SK-N-SH (cell line): ENCODE results near the gene CPEB3. TPM values are rescaled to one million over a fixed set of nuclear protein-coding genes. Genes with fewer than 3 reads are reported as not detected.

Source experiments
- CTCF ChIA-PET: fragments of 300-600, 350-600 bp; formaldehyde crosslinking; extraction: SDS; loops from one replicate; lab custom pipeline; 2021; lab: Yijun Ruan, JAX
- POLR2A ChIA-PET: fragments of 350-600 bp; sonication (Branson Sonifier 250); formaldehyde crosslinking; extraction: SDS; loops from one replicate; lab custom pipeline; 2020; ENCODE audit warnings: antibody characterized with exemption, inconsistent platforms; lab: Yijun Ruan, JAX
- DNase-seq: peaks from one replicate; pipeline ENCODE4 v3.0.0; 2012
- H2AFZ ChIP-seq: fragments of 200-600 bp; sonication (generic); 2 replicates; pipeline ENCODE4 v1.8.1; 2016; ENCODE audit warnings: antibody characterized with exemption, mild to moderate bottlenecking, low read depth
- H3F3A ChIP-seq: fragments of 200-600 bp; sonication (generic); replicated peaks from 2 replicates; pipeline ENCODE3; 2016; ENCODE audit warnings: antibody characterized with exemption, mild to moderate bottlenecking; ENCODE audit not compliant: insufficient read depth
- H3K27ac ChIP-seq, 2 experiments: fragments of 200-500 bp in 1 of 2; fragments of 200-600 bp in 1 of 2; sonication (Bioruptor generic) in 1 of 2; sonication (generic), shearing (Covaris generic) in 1 of 2; 2 replicates each; pipeline versions ENCODE4 v1.5.1 to v1.6.1; 2014 to 2016; ENCODE audit warnings: low read depth in 2 of 2, inconsistent platforms in 1 of 2, low read length in 1 of 2, mild to moderate bottlenecking in 1 of 2, mixed read lengths in 1 of 2
- H3K27me3 ChIP-seq: fragments of 200-600 bp; sonication (generic), shearing (Covaris generic); 2 replicates; pipeline ENCODE4 v1.6.1; 2016; ENCODE audit warnings: mixed run types; ENCODE audit not compliant: insufficient read depth
- H3K36me3 ChIP-seq, 2 experiments: fragments of 200-500 bp in 1 of 2; fragments of 200-600 bp in 1 of 2; sonication (Bioruptor generic) in 1 of 2; sonication (generic) in 1 of 2; replicated peaks in 1 of 2; 2 replicates each; pipeline versions ENCODE3 to v1.5.1; 2014 to 2016; ENCODE audit warnings: low read length in 1 of 2, mild to moderate bottlenecking in 1 of 2; ENCODE audit not compliant: insufficient read depth in 2 of 2, control insufficient read depth in 1 of 2
- H3K4me1 ChIP-seq, 2 experiments: fragments of 200-500 bp in 1 of 2; fragments of 200-600 bp in 1 of 2; sonication (Bioruptor generic) in 1 of 2; sonication (generic), shearing (Covaris generic) in 1 of 2; 2 replicates each; pipeline versions ENCODE4 v1.5.1 to v1.6.1; 2014 to 2016; ENCODE audit warnings: low read depth in 1 of 2, low read length in 1 of 2, mixed run types in 1 of 2; ENCODE audit not compliant: insufficient read depth in 2 of 2, control insufficient read depth in 1 of 2
- H3K4me2 ChIP-seq: fragments of 200-600 bp; sonication (generic), shearing (Covaris generic); 2 replicates; pipeline ENCODE4 v1.6.1; 2017; ENCODE audit warnings: mixed run types
- H3K4me3 ChIP-seq, 2 experiments: fragments of 200-500 bp in 1 of 2; fragments of 200-600 bp in 1 of 2; sonication (Bioruptor generic) in 1 of 2; sonication (generic), shearing (Covaris generic) in 1 of 2; 2 replicates each; pipeline versions ENCODE4 v1.5.1 to v1.8.1; 2014 to 2016; ENCODE audit warnings: low read depth in 2 of 2, inconsistent platforms in 1 of 2, low read length in 1 of 2, mild to moderate bottlenecking in 1 of 2, mixed read lengths in 1 of 2, moderate library complexity in 1 of 2
- H3K79me2 ChIP-seq: fragments of 200-600 bp; sonication (generic); 2 replicates; pipeline ENCODE4 v1.8.1; 2017; ENCODE audit warnings: mild to moderate bottlenecking; ENCODE audit not compliant: insufficient read depth
- H3K9ac ChIP-seq: fragments of 200-600 bp; sonication (generic); 2 replicates; pipeline ENCODE4 v1.6.1; 2017; ENCODE audit warnings: mixed run types
- H3K9me2 ChIP-seq: fragments of 200-600 bp; sonication (generic); 2 replicates; pipeline ENCODE4 v1.6.1; 2017; ENCODE audit warnings: mixed run types
- H3K9me3 ChIP-seq: fragments of 200-600 bp; sonication (generic); 2 replicates; pipeline ENCODE4 v1.6.1; 2017; ENCODE audit warnings: mixed run types, mild to moderate bottlenecking, moderate library complexity
- H4K20me1 ChIP-seq: fragments of 200-600 bp; sonication (generic); 2 replicates; pipeline ENCODE4 v1.6.1; 2017; ENCODE audit warnings: mild to moderate bottlenecking, mixed run types; ENCODE audit not compliant: insufficient read depth
- CHD2 ChIP-seq: fragments of 150-350 bp; IDR thresholded peaks from 2 replicates; pipeline ENCODE4 v1.6.1; 2018; ENCODE audit warnings: low read length; ENCODE audit not compliant: partially characterized antibody
- ELF1 ChIP-seq: IDR thresholded peaks from 2 replicates; pipeline ENCODE4 v1.4.0; 2012
- EP300 ChIP-seq, 2 experiments: IDR thresholded peaks; 2 replicates each; pipeline versions ENCODE4 v1.4.0 to v1.6.1; 2012; ENCODE audit warnings: borderline replicate concordance in 1 of 2, low read depth in 1 of 2, low read length in 1 of 2
- EZH2phosphoT487 ChIP-seq: fragments of 200-600 bp; sonication (generic); IDR thresholded peaks from 2 replicates; pipeline ENCODE4 v1.6.1; 2017; ENCODE audit warnings: low read depth, mixed run types, mild to moderate bottlenecking, antibody characterized with exemption, moderate library complexity, borderline replicate concordance
- FOSL2 ChIP-seq: IDR thresholded peaks from 2 replicates; pipeline ENCODE4 v1.4.0; 2012; ENCODE audit warnings: low read depth, mild to moderate bottlenecking, moderate library complexity, borderline replicate concordance
- GABPA ChIP-seq: IDR thresholded peaks from 2 replicates; pipeline ENCODE4 v1.4.0; 2012; ENCODE audit warnings: low read depth, mild to moderate bottlenecking
- GATA2 ChIP-seq: sonication (generic); formaldehyde crosslinking; IDR thresholded peaks from 2 replicates; pipeline ENCODE4 v1.5.0; 2020; ENCODE audit warnings: mild to moderate bottlenecking, missing genetic modification reagents
- JUND ChIP-seq: IDR thresholded peaks from 2 replicates; pipeline ENCODE4 v1.4.0; 2012
- NRF1 ChIP-seq: IDR thresholded peaks from 2 replicates; pipeline ENCODE4 v1.6.1; 2012; ENCODE audit warnings: low read depth, mild to moderate bottlenecking, low read length
- RCOR1 ChIP-seq: fragments of 150-350 bp; IDR thresholded peaks from 2 replicates; pipeline ENCODE4 v1.6.1; 2017; ENCODE audit warnings: antibody characterized with exemption, low read length
- RXRA ChIP-seq: IDR thresholded peaks from 2 replicates; pipeline ENCODE4 v1.4.0; 2012; ENCODE audit warnings: low read depth, mild to moderate bottlenecking, borderline replicate concordance
- SIN3A ChIP-seq: IDR thresholded peaks from 2 replicates; pipeline ENCODE4 v1.6.1; 2012; ENCODE audit warnings: low read depth, mild to moderate bottlenecking, low read length, moderate library complexity, borderline replicate concordance
- TCF12 ChIP-seq: IDR thresholded peaks from 2 replicates; pipeline ENCODE4 v1.4.0; 2012
- TEAD4 ChIP-seq: IDR thresholded peaks from 2 replicates; pipeline ENCODE4 v1.4.0; 2012; ENCODE audit warnings: mild to moderate bottlenecking, borderline replicate concordance; ENCODE audit not compliant: insufficient read depth
- YY1 ChIP-seq: IDR thresholded peaks from 2 replicates; pipeline ENCODE4 v1.4.0; 2012; ENCODE audit warnings: low read depth, mild to moderate bottlenecking
- WGBS: methylation state at CpG from one replicate; pipeline ENCODE4 v1.1.6; 2017; ENCODE audit warnings: low lambda C conversion rate; 5-methylcytosine and 5-hydroxymethylcytosine counted together
- polyA plus RNA-seq, 3 experiments: library from polyadenylated mRNA; depleted of rRNA; stranded (reverse); fragments of >200 nt; gene quantifications; 2 replicates each; pipeline ENCODE4 v1.2.3, GENCODE V29; 2012
- TF ChIP-seq, protein P1 (sequence below): fragments of 200-600 bp; sonication (generic); IDR thresholded peaks from 2 replicates; pipeline ENCODE4 v1.6.1; 2017; ENCODE audit warnings: antibody characterized with exemption, mild to moderate bottlenecking, moderate library complexity
- TF ChIP-seq, protein P2 (sequence below): IDR thresholded peaks from 2 replicates; pipeline ENCODE4 v1.4.0; 2012; ENCODE audit warnings: low read depth
- TF ChIP-seq, protein P3 (sequence below): fragments of 150-350 bp; IDR thresholded peaks from 2 replicates; pipeline ENCODE4 v1.6.1; 2017; ENCODE audit warnings: antibody characterized with exemption, low read length, low read depth, borderline replicate concordance
- TF ChIP-seq, protein P4 (sequence below): IDR thresholded peaks from 2 replicates; pipeline ENCODE4 v1.6.1; 2012; ENCODE audit warnings: mild to moderate bottlenecking, low read depth, low read length, moderate library complexity

The CPEB3 gene
- polyA plus RNA-seq, 1 of the 3 experiments (the other 2 are of a cell fraction) = 0.36 TPM

DNA sequence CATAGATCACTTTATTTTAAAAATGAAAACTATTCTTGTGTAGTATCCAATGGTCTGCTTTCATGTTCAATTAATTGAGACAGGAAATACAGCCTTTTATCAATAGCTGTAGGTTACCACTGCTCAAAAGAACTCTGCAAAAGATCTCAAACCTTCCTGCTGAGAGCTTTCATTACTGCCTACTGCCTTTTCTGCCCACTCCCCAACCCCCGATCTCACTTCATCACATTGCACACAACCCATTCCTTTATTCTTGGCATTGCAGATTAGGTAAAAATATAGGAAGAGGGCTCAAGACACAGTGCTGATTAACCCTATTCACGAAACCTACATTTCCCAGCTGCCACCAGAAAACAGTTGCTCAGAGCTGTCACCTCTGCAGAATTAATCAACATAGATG lies 195.9 kb downstream of the CPEB3 start:
- CTCF ChIA-PET = interaction anchor here (0.6 to 1.2 kb wide), 3 partner anchors 86 to 340 kb away, joined by 3 read pairs; no protein-coding TSS in a partner anchor
- no peaks in the 10 kb centered on the region for H3K79me2 ChIP-seq
- H3K4me1 ChIP-seq = no peaks in the 10 kb centered on the region
- H3K4me3 ChIP-seq = no peak overlapping the region
- no peak overlapping the region for H3K4me2 ChIP-seq
- H3K27ac ChIP-seq = no peak overlapping the region
- TF ChIP-seq RCOR1 (no peak), TCF12 (no peak), NRF1 (no peak), CHD2 (no peak), GATA2 (CRISPR knock-in tag) (no peak), GABPA (no peak), EZH2phosphoT487 (no peak), YY1 (no peak), TEAD4 (no peak), ELF1 (no peak), FOSL2 (no peak), SIN3A (no peak), RXRA (no peak), EP300 (IDR thresholded peaks at IDR 0.05; ENCODE audit: borderline replicate concordance in 1 of 2, low read depth in 1 of 2, low read length in 1 of 2) (no peak), JUND (no peak)
- TF ChIP-seq, protein P1, sequence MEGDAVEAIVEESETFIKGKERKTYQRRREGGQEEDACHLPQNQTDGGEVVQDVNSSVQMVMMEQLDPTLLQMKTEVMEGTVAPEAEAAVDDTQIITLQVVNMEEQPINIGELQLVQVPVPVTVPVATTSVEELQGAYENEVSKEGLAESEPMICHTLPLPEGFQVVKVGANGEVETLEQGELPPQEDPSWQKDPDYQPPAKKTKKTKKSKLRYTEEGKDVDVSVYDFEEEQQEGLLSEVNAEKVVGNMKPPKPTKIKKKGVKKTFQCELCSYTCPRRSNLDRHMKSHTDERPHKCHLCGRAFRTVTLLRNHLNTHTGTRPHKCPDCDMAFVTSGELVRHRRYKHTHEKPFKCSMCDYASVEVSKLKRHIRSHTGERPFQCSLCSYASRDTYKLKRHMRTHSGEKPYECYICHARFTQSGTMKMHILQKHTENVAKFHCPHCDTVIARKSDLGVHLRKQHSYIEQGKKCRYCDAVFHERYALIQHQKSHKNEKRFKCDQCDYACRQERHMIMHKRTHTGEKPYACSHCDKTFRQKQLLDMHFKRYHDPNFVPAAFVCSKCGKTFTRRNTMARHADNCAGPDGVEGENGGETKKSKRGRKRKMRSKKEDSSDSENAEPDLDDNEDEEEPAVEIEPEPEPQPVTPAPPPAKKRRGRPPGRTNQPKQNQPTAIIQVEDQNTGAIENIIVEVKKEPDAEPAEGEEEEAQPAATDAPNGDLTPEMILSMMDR = no peak
- TF ChIP-seq, protein P2, sequence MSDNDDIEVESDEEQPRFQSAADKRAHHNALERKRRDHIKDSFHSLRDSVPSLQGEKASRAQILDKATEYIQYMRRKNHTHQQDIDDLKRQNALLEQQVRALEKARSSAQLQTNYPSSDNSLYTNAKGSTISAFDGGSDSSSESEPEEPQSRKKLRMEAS = no peak
- TF ChIP-seq, protein P3, sequence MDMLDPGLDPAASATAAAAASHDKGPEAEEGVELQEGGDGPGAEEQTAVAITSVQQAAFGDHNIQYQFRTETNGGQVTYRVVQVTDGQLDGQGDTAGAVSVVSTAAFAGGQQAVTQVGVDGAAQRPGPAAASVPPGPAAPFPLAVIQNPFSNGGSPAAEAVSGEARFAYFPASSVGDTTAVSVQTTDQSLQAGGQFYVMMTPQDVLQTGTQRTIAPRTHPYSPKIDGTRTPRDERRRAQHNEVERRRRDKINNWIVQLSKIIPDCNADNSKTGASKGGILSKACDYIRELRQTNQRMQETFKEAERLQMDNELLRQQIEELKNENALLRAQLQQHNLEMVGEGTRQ = no peak
- TF ChIP-seq, protein P4, sequence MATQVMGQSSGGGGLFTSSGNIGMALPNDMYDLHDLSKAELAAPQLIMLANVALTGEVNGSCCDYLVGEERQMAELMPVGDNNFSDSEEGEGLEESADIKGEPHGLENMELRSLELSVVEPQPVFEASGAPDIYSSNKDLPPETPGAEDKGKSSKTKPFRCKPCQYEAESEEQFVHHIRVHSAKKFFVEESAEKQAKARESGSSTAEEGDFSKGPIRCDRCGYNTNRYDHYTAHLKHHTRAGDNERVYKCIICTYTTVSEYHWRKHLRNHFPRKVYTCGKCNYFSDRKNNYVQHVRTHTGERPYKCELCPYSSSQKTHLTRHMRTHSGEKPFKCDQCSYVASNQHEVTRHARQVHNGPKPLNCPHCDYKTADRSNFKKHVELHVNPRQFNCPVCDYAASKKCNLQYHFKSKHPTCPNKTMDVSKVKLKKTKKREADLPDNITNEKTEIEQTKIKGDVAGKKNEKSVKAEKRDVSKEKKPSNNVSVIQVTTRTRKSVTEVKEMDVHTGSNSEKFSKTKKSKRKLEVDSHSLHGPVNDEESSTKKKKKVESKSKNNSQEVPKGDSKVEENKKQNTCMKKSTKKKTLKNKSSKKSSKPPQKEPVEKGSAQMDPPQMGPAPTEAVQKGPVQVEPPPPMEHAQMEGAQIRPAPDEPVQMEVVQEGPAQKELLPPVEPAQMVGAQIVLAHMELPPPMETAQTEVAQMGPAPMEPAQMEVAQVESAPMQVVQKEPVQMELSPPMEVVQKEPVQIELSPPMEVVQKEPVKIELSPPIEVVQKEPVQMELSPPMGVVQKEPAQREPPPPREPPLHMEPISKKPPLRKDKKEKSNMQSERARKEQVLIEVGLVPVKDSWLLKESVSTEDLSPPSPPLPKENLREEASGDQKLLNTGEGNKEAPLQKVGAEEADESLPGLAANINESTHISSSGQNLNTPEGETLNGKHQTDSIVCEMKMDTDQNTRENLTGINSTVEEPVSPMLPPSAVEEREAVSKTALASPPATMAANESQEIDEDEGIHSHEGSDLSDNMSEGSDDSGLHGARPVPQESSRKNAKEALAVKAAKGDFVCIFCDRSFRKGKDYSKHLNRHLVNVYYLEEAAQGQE = no peak
- H3K9me3 ChIP-seq = no peaks in the 10 kb centered on the region
- H2AFZ ChIP-seq = no peak overlapping the region
- no peaks in the 10 kb centered on the region for H3K27me3 ChIP-seq
- H3K9me2 ChIP-seq = no peaks in the 10 kb centered on the region
- no peak overlapping the region for H3K9ac ChIP-seq
- H4K20me1 ChIP-seq = no peaks in the 10 kb centered on the region
- POLR2A ChIA-PET = no interaction called here
- no peak for DNase-seq
- H3F3A ChIP-seq = peaks cover 7% of the 10 kb centered on the region
- H3K36me3 ChIP-seq = no peaks in the 10 kb centered on the region
- 92% methylated on average over 2 of the region's 2 CpGs for WGBS
